Lower leg skin (tissue), 3 donors: ENCODE results near the gene ALDH1A3.

Experiments
- POLR2A ChIP-seq, 2 donors: fragments of 450-650 bp; IDR thresholded peaks; one replicate each; pipeline ENCODE4 v1.6.1; 2016 to 2017; ENCODE audit warnings: antibody characterized with exemption in 2 of 2, mild to moderate bottlenecking in 1 of 2, moderate library complexity in 1 of 2
- TF ChIP-seq, protein P1 (sequence below), 3 donors: fragments of 450-650 bp; IDR thresholded peaks; one replicate each; pipeline ENCODE4 v1.5.1; 2016; ENCODE audit warnings: antibody characterized with exemption in 3 of 3, mild to moderate bottlenecking in 3 of 3, moderate library complexity in 2 of 3

DNA sequence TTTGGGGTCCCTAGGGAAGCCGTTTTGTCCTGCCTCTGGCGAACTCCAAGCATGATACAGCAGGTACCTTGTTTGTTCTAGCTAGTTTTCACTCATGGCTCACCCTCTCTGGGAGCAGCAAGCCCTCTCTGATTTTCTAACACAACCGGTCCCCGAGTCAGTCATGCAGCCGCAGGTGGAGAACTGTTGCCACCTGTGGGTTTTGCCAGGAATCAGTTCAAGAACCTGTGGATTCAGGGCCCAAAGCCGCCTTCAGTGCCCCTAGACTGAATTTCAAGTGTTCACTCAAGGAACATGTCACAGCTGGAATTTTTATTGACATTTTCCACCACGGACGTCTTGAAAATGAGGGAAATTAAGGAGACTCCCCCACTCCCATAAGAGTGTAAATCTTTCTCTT, 26.2 kb downstream of the ALDH1A3 start:
- TF ChIP-seq, protein P1, sequence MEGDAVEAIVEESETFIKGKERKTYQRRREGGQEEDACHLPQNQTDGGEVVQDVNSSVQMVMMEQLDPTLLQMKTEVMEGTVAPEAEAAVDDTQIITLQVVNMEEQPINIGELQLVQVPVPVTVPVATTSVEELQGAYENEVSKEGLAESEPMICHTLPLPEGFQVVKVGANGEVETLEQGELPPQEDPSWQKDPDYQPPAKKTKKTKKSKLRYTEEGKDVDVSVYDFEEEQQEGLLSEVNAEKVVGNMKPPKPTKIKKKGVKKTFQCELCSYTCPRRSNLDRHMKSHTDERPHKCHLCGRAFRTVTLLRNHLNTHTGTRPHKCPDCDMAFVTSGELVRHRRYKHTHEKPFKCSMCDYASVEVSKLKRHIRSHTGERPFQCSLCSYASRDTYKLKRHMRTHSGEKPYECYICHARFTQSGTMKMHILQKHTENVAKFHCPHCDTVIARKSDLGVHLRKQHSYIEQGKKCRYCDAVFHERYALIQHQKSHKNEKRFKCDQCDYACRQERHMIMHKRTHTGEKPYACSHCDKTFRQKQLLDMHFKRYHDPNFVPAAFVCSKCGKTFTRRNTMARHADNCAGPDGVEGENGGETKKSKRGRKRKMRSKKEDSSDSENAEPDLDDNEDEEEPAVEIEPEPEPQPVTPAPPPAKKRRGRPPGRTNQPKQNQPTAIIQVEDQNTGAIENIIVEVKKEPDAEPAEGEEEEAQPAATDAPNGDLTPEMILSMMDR (IDR thresholded peaks at IDR 0.05) = no peak
- TF ChIP-seq POLR2A (IDR thresholded peaks at IDR 0.05) = no peak
